Stimulated activated CD4-positive, alpha-beta T cell treated with anti-CD3 and anti-CD28 coated beads, TNF-alpha, amount 100 ng/mL, for 1 hour (primary cell): ENCODE results near the gene WNT7B.

Source experiments
- DNase-seq, 3 donors: peaks; one replicate each; pipeline ENCODE4 v3.0.0-alpha.2; 2020; ENCODE audit warnings: low read depth in 3 of 3, low spot score in 1 of 3

WNT7B gene

GRCh38 chr22:45972091-45972888 is 4.7 kb downstream of the WNT7B start:
- DNase-seq = no peak

GRCh38 chr22:45971408-45972028 is 5.4 kb downstream of the WNT7B start:
- no peak for DNase-seq

GRCh38 chr22:45970705-45971407 is 6.1 kb downstream of the WNT7B start:
- no peak for DNase-seq

- no peak for DNase-seq
Observed at GRCh38 chr22:45969801-45970470, 7.0 kb downstream of the WNT7B start.

GRCh38 chr22:45969414-45969799 is 7.6 kb downstream of the WNT7B start:
- no peak for DNase-seq

- DNase-seq = no peak
Observed at GRCh38 chr22:45968751-45969413, 8.1 kb downstream of the WNT7B start.

GRCh38 chr22:45968003-45968650 is 8.8 kb downstream of the WNT7B start:
- no peak for DNase-seq

- no peak for DNase-seq
Observed at GRCh38 chr22:45966895-45967365, 10.0 kb downstream of the WNT7B start.

GRCh38 chr22:45966320-45966894 is 10.6 kb downstream of the WNT7B start:
- no peak for DNase-seq

GRCh38 chr22:45965563-45965962 is 11.4 kb downstream of the WNT7B start:
- DNase-seq = no peak

- no peak for DNase-seq
Observed at GRCh38 chr22:45964926-45965527, 11.9 kb downstream of the WNT7B start.

- no peak for DNase-seq
Observed at GRCh38 chr22:45964372-45964771, 12.6 kb downstream of the WNT7B start.

GRCh38 chr22:45963821-45964220 is 13.1 kb downstream of the WNT7B start:
- no peak for DNase-seq

GRCh38 chr22:45962756-45963324 is 14.1 kb downstream of the WNT7B start:
- no peak for DNase-seq

GRCh38 chr22:45962434-45962718 is 14.6 kb downstream of the WNT7B start:
- no peak for DNase-seq

- DNase-seq = no peak
Observed at GRCh38 chr22:45961679-45962433, 15.1 kb downstream of the WNT7B start.

GRCh38 chr22:45960477-45961386 is 16.2 kb downstream of the WNT7B start:
- DNase-seq = no peak
